ENCODE measurements around the gene FAM13A.

FAM13A gene

GRCh38 chr4:88697588-88698329, 359.2 kb downstream of the FAM13A start, which contains the start of gene NAP1L5:
Gene NAP1L5, minus strand, starts transcription at chr4:88697829. Its CDS starts 75 bp downstream, at chr4:88697754.
- ChIA-PET CTCF (interaction anchor here (0.8 to 1.1 kb wide), 3 partner anchors 11 to 743 kb away, joined by 3 read pairs; no protein-coding TSS in a partner anchor), POLR2A (no interaction called here)
- TF ChIP-seq CTCF (IDR thresholded peaks at IDR 0.05; ENCODE audit: control extremely low read depth, extremely low read depth, low read depth, missing control alignments), result no peak
- DNase-seq (ENCODE audit: extremely low spot score), result peak; percentile 59

GRCh38 chr4:88697141-88697540, 359.8 kb downstream of the FAM13A start:
- TF ChIP-seq CTCF (IDR thresholded peaks at IDR 0.05; ENCODE audit: control extremely low read depth, extremely low read depth, low read depth, missing control alignments), result no peak
- ChIA-PET CTCF (no interaction called here), POLR2A (no interaction called here)
- no peak for DNase-seq (ENCODE audit: extremely low spot score)

- no peak for TF ChIP-seq CTCF (IDR thresholded peaks at IDR 0.05; ENCODE audit: control extremely low read depth, extremely low read depth, low read depth, missing control alignments)
- no peak for DNase-seq (ENCODE audit: extremely low spot score)
- CTCF ChIA-PET, result interaction anchor here (1.4 kb wide), 2 partner anchors 18 to 23 kb away, joined by 3 read pairs; no protein-coding TSS in a partner anchor
- POLR2A ChIA-PET, result no interaction called here
Observed at GRCh38 chr4:88696630-88697029, 360.4 kb downstream of the FAM13A start.

- POLR2A ChIA-PET, result no interaction called here
- no peak for TF ChIP-seq CTCF (IDR thresholded peaks at IDR 0.05; ENCODE audit: control extremely low read depth, extremely low read depth, low read depth, missing control alignments)
- CTCF ChIA-PET, result no interaction called here
- no peak for DNase-seq (ENCODE audit: extremely low spot score)
Observed at GRCh38 chr4:88693792-88694191, 363.2 kb downstream of the FAM13A start.

- CTCF ChIA-PET, result interaction anchor here (1.1 to 1.2 kb wide), 2 partner anchors 10 to 17 kb away, joined by 3 to 4 read pairs; no protein-coding TSS in a partner anchor
- no peak for DNase-seq (ENCODE audit: extremely low spot score)
- POLR2A ChIA-PET, result no interaction called here
- TF ChIP-seq CTCF (IDR thresholded peaks at IDR 0.05; ENCODE audit: control extremely low read depth, extremely low read depth, low read depth, missing control alignments), result no peak
Observed at GRCh38 chr4:88690355-88690754, 366.6 kb downstream of the FAM13A start.

GRCh38 chr4:88681209-88681608, 375.8 kb downstream of the FAM13A start:
- ChIA-PET CTCF (interaction anchor here (1.0 kb wide), 1 partner anchor 8 kb away, joined by 5 read pairs; no protein-coding TSS in a partner anchor), POLR2A (no interaction called here)
- TF ChIP-seq CTCF (IDR thresholded peaks at IDR 0.05; ENCODE audit: control extremely low read depth, extremely low read depth, low read depth, missing control alignments), result no peak
- no peak for DNase-seq (ENCODE audit: extremely low spot score)

Data from GM10248 (cell line).